ENCODE results near the gene CLDN9. TPM values are rescaled to one million over a fixed set of nuclear protein-coding genes. Genes with fewer than 3 reads are reported as not detected.

The CLDN9 gene
- total RNA-seq, 2 donors from 2014 or later: 4.7 to 11.2 TPM

GRCh38 chr16:2992383-2993081 lies 20.2 kb upstream of the CLDN9 start:
- Histone ChIP-seq H3K4me3 (no peak overlapping the region), H3K9me3 (no peaks in the 10 kb centered on the region), H3K4me1 (no peaks in the 10 kb centered on the region), H3K27ac (no peak overlapping the region), H3K36me3 (replicated peaks in 1 of 2; ENCODE audit: insufficient read depth in 1 of 2, low read depth in 2 of 2) (no peaks in the 10 kb centered on the region), H3K27me3 (no peaks in the 10 kb centered on the region)
- TF ChIP-seq, protein P1, sequence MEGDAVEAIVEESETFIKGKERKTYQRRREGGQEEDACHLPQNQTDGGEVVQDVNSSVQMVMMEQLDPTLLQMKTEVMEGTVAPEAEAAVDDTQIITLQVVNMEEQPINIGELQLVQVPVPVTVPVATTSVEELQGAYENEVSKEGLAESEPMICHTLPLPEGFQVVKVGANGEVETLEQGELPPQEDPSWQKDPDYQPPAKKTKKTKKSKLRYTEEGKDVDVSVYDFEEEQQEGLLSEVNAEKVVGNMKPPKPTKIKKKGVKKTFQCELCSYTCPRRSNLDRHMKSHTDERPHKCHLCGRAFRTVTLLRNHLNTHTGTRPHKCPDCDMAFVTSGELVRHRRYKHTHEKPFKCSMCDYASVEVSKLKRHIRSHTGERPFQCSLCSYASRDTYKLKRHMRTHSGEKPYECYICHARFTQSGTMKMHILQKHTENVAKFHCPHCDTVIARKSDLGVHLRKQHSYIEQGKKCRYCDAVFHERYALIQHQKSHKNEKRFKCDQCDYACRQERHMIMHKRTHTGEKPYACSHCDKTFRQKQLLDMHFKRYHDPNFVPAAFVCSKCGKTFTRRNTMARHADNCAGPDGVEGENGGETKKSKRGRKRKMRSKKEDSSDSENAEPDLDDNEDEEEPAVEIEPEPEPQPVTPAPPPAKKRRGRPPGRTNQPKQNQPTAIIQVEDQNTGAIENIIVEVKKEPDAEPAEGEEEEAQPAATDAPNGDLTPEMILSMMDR (IDR thresholded peaks at IDR 0.05): no peak
- no peak for TF ChIP-seq POLR2A (IDR thresholded peaks at IDR 0.05)
- intact Hi-C loops (cut with DNase I): no loop called here
- no peak for ATAC-seq
- whole genome bisulfite sequencing, 2 donors: 83 to 90% methylated on average over 10 to 14 of the region's 14 CpGs
- DNase-seq: no peak

DNA sequence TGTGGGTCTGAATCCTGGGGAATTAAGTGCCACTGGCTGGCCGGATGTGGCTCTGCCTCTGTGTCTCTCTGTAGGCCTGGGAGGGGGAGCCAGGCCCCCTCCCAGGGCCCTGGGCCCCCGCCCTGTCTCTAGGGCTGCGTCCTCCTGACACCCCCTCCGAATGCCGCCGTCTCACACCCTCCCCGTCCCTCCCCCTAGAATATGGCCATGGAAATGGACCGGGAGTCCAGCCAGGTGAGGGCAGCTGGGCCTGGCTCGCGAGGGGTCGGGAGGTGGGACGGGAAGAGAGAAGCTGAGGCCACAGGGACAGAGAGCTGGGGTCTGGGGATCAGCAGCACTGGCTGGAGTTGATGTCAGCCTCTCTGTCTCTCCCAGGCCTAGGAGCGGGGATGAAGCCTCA lies 16.4 kb upstream of the CLDN9 start:
- 82 to 93% methylated on average over 3 to 13 of the region's 13 CpGs for WGBS, 2 donors
- Histone ChIP-seq H3K27me3 (no peaks in the 10 kb centered on the region), H3K36me3 (replicated peaks in 1 of 2; ENCODE audit: insufficient read depth in 1 of 2, low read depth in 2 of 2) (no peaks in the 10 kb centered on the region), H3K9me3 (no peaks in the 10 kb centered on the region), H3K27ac (no peak overlapping the region), H3K4me1 (no peaks in the 10 kb centered on the region), H3K4me3 (no peak overlapping the region)
- ATAC-seq (no peak), DNase-seq (no peak)
- no peak for TF ChIP-seq POLR2A (IDR thresholded peaks at IDR 0.05)
- TF ChIP-seq, protein P1 (IDR thresholded peaks at IDR 0.05): no peak
- intact Hi-C loops (cut with DNase I): no loop called here

DNA sequence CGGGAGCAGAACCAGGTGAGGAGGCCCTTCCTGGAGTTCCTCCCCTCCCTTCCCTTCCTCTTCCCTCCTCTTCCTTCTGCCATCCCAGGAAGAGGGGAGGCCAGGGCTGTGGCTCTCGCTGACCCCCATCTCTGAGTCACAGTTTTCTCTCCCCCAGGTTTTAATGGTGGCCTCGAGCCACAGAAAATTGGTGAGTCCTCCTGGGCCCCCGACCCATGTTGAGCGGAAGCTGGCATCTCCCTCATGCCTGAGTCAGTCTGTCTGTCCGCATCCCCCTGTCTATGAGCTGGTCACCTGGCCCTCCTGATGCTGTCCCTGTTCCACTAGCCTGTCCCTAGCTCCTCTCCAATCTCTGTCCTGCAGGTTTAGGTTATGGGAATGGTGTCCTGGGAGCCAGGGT lies 12.8 kb upstream of the CLDN9 start:
- Histone ChIP-seq H3K27ac (no peak overlapping the region), H3K4me3 (no peak overlapping the region), H3K36me3 (replicated peaks in 1 of 2; ENCODE audit: insufficient read depth in 1 of 2, low read depth in 2 of 2) (no peaks in the 10 kb centered on the region), H3K4me1 (peaks cover 9% of the 10 kb centered on the region), H3K9me3 (no peaks in the 10 kb centered on the region), H3K27me3 (no peaks in the 10 kb centered on the region)
- TF ChIP-seq POLR2A (IDR thresholded peaks at IDR 0.05): no peak
- TF ChIP-seq, protein P1 (IDR thresholded peaks at IDR 0.05): no peak
- intact Hi-C loops (cut with DNase I): no loop called here
- no peak for ATAC-seq
- 84 to 90% methylated on average over 6 of the region's 6 CpGs for WGBS, 2 donors
- no peak for DNase-seq

GRCh38 chr16:3000540-3000939 lies 12.2 kb upstream of the CLDN9 start:
- TF ChIP-seq, protein P1 (IDR thresholded peaks at IDR 0.05): no peak
- no peak for TF ChIP-seq POLR2A (IDR thresholded peaks at IDR 0.05)
- intact Hi-C loops (cut with DNase I): no loop called here
- Histone ChIP-seq H3K9me3 (no peaks in the 10 kb centered on the region), H3K27ac (no peak overlapping the region), H3K4me3 (no peak overlapping the region), H3K36me3 (replicated peaks in 1 of 2; ENCODE audit: insufficient read depth in 1 of 2, low read depth in 2 of 2) (no peaks in the 10 kb centered on the region), H3K4me1 (peaks cover 9% of the 10 kb centered on the region), H3K27me3 (no peaks in the 10 kb centered on the region)
- 89% methylated on average over 2 to 4 of the region's 4 CpGs for WGBS, 2 donors
- no peak for ATAC-seq
- DNase-seq: no peak

DNA sequence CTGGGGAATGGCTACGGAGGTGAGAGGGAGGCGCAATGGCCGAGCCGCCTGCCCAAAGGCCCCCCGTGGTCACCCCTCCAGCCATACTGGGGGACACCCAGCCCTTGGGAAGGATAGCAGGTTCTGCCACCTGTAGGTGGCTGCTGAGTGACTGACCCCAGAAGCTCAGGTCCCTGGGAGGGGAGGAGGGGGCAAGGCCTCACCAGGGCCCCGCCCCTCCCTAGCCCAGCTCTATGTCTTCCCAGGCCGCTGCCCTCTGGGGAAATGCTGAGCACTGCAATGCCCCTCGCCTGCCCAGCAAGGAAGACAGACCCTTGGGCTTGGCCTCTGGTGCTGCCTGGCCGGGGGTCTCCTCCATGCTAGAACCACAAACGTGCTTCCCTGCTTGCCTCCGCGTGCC lies 11.4 kb upstream of the CLDN9 start:
- Histone ChIP-seq H3K27me3 (no peaks in the 10 kb centered on the region), H3K9me3 (no peaks in the 10 kb centered on the region), H3K36me3 (replicated peaks in 1 of 2; ENCODE audit: insufficient read depth in 1 of 2, low read depth in 2 of 2) (no peaks in the 10 kb centered on the region), H3K27ac (no peak overlapping the region), H3K4me1 (peaks cover 17% of the 10 kb centered on the region), H3K4me3 (no peak overlapping the region)
- intact Hi-C loops (cut with DNase I): no loop called here
- WGBS, 2 donors: 71 to 74% methylated on average over 6 to 10 of the region's 12 CpGs
- ATAC-seq (no peak), DNase-seq (no peak)
- TF ChIP-seq, protein P1 (IDR thresholded peaks at IDR 0.05): no peak
- TF ChIP-seq POLR2A (IDR thresholded peaks at IDR 0.05): no peak
